ENCODE data around the gene PMEPA1.

GRCh38 chr20:57738484-57738883 is 28.7 kb upstream of the PMEPA1 start:
- no peak for TF ChIP-seq CTCF (IDR thresholded peaks at IDR 0.05; ENCODE audit: low read depth, low read length)
- no peak for TF ChIP-seq EZH2phosphoT487 (IDR thresholded peaks at IDR 0.05; ENCODE audit: low read depth)

Data from OCI-LY3 (cell line).